Mucosa of stomach (tissue), 1 donor: ENCODE measurements around the gene SEPTIN12.

Source experiments
- H3K27me3 ChIP-seq: one replicate; pipeline ENCODE4 v1.7.0; 2013; ENCODE audit warnings: mild to moderate bottlenecking, low read length; ENCODE audit not compliant: control insufficient read depth, insufficient read depth
- H3K36me3 ChIP-seq: one replicate; pipeline ENCODE4 v1.7.0; 2013; ENCODE audit warnings: low read length; ENCODE audit not compliant: control insufficient read depth, insufficient read depth
- H3K4me1 ChIP-seq: one replicate; pipeline ENCODE4 v1.7.0; 2013; ENCODE audit warnings: mild to moderate bottlenecking, low read length; ENCODE audit not compliant: control insufficient read depth, insufficient read depth
- H3K4me3 ChIP-seq: one replicate; pipeline ENCODE4 v1.7.0; 2013; ENCODE audit warnings: low read length
- H3K9ac ChIP-seq: one replicate; pipeline ENCODE4 v1.7.0; 2013; ENCODE audit warnings: mild to moderate bottlenecking, low read length, moderate library complexity
- H3K9me3 ChIP-seq: one replicate; pipeline ENCODE4 v1.7.0; 2013; ENCODE audit warnings: mild to moderate bottlenecking, low read length, moderate library complexity; ENCODE audit not compliant: control insufficient read depth
- donor health status: Pancreatic carcinoma.

The SEPTIN12 gene

GRCh38 chr16:4775005-4775404, 13.1 kb downstream of the SEPTIN12 start:
- Histone ChIP-seq H3K9ac (no peak overlapping the region), H3K4me1 (no peaks in the 10 kb centered on the region), H3K4me3 (no peak overlapping the region), H3K27me3 (no peaks in the 10 kb centered on the region), H3K36me3 (no peaks in the 10 kb centered on the region), H3K9me3 (no peaks in the 10 kb centered on the region)

- Histone ChIP-seq H3K9me3 (no peaks in the 10 kb centered on the region), H3K9ac (no peak overlapping the region), H3K4me1 (peaks cover 15% of the 10 kb centered on the region), H3K27me3 (no peaks in the 10 kb centered on the region), H3K36me3 (no peaks in the 10 kb centered on the region), H3K4me3 (no peak overlapping the region)
These were observed 15.8 kb downstream of the SEPTIN12 start for GRCh38 chr16:4772351-4772750.

GRCh38 chr16:4771646-4772045, 16.5 kb downstream of the SEPTIN12 start:
- Histone ChIP-seq H3K4me3 (no peak overlapping the region), H3K27me3 (no peaks in the 10 kb centered on the region), H3K9ac (no peak overlapping the region), H3K9me3 (no peaks in the 10 kb centered on the region), H3K4me1 (peaks cover 15% of the 10 kb centered on the region), H3K36me3 (no peaks in the 10 kb centered on the region)

GRCh38 chr16:4769306-4769638, 18.9 kb downstream of the SEPTIN12 start:
- Histone ChIP-seq H3K9ac (peak overlapping the region; percentile 72), H3K4me3 (peak overlapping the region; percentile 90), H3K36me3 (no peaks in the 10 kb centered on the region), H3K27me3 (no peaks in the 10 kb centered on the region), H3K4me1 (peaks cover 21% of the 10 kb centered on the region), H3K9me3 (no peaks in the 10 kb centered on the region)

- Histone ChIP-seq H3K9ac (peak overlapping the region; percentile 72), H3K9me3 (no peaks in the 10 kb centered on the region), H3K36me3 (no peaks in the 10 kb centered on the region), H3K27me3 (no peaks in the 10 kb centered on the region), H3K4me1 (peaks cover 21% of the 10 kb centered on the region), H3K4me3 (peak overlapping the region; percentile 90)
These were observed 19.4 kb downstream of the SEPTIN12 start for GRCh38 chr16:4768549-4769305.

- Histone ChIP-seq H3K36me3 (no peaks in the 10 kb centered on the region), H3K9me3 (no peaks in the 10 kb centered on the region), H3K9ac (peak overlapping the region; percentile 72), H3K4me1 (peaks cover 21% of the 10 kb centered on the region), H3K4me3 (peak overlapping the region; percentile 69), H3K27me3 (no peaks in the 10 kb centered on the region)
These were observed 20.1 kb downstream of the SEPTIN12 start for GRCh38 chr16:4767872-4768548.

GRCh38 chr16:4766875-4767628, 21.1 kb downstream of the SEPTIN12 start, which contains the start of gene ZNF500:
TSS of gene ZNF500 (minus strand) at chr16:4767162. CDS start at chr16:4765978, 1,184 bp downstream.
- peaks cover 1% of the 10 kb centered on the region for H3K36me3 ChIP-seq
- H3K9me3 ChIP-seq: no peaks in the 10 kb centered on the region
- peak within 1 kb of the TSS; percentile 74 for H3K4me3 ChIP-seq
- no peaks in the 10 kb centered on the region for H3K27me3 ChIP-seq
- peak within 1 kb of the TSS; percentile 90 for H3K9ac ChIP-seq
- H3K4me1 ChIP-seq: peaks cover 21% of the 10 kb centered on the region

- Histone ChIP-seq H3K27me3 (no peaks in the 10 kb centered on the region), H3K9ac (peak overlapping the region; percentile 90)
These were observed 22.4 kb downstream of the SEPTIN12 start for GRCh38 chr16:4765511-4766474.

GRCh38 chr16:4763791-4764190, 24.4 kb downstream of the SEPTIN12 start:
- no peaks in the 10 kb centered on the region for H3K27me3 ChIP-seq
- H3K9me3 ChIP-seq: no peaks in the 10 kb centered on the region
- H3K4me1 ChIP-seq: peaks cover 15% of the 10 kb centered on the region
- H3K9ac ChIP-seq: no peak overlapping the region
- H3K36me3 ChIP-seq: peaks cover 5% of the 10 kb centered on the region
- H3K4me3 ChIP-seq: no peak overlapping the region

More at GRCh38 chr16:4765511-4766474, 22.4 kb downstream of the SEPTIN12 start:
- peak overlapping the region; percentile 74 for H3K4me3 ChIP-seq
- H3K36me3 ChIP-seq: peaks cover 5% of the 10 kb centered on the region
- peaks cover 21% of the 10 kb centered on the region for H3K4me1 ChIP-seq
- H3K9me3 ChIP-seq: no peaks in the 10 kb centered on the region

GRCh38 chr16:4762205-4762604, 25.9 kb downstream of the SEPTIN12 start:
- no peak overlapping the region for H3K4me3 ChIP-seq
- H3K9ac ChIP-seq: no peak overlapping the region
- H3K4me1 ChIP-seq: peaks cover 6% of the 10 kb centered on the region
- peaks cover 5% of the 10 kb centered on the region for H3K36me3 ChIP-seq
- H3K27me3 ChIP-seq: no peaks in the 10 kb centered on the region
- no peaks in the 10 kb centered on the region for H3K9me3 ChIP-seq

- Histone ChIP-seq H3K4me3 (no peak overlapping the region), H3K9ac (no peak overlapping the region), H3K4me1 (no peaks in the 10 kb centered on the region), H3K9me3 (no peaks in the 10 kb centered on the region), H3K27me3 (no peaks in the 10 kb centered on the region), H3K36me3 (peaks cover 5% of the 10 kb centered on the region)
These were observed 27.8 kb downstream of the SEPTIN12 start for GRCh38 chr16:4760221-4760910.
